HPDE6-E6E7 (cell line): ENCODE measurements around the gene PDGFC.
A peak's percentile ranks its signal among the peaks of the same experiment; 100 is the strongest.

Experiments used
- DNase-seq: peaks from one replicate; pipeline ENCODE4 v3.0.0; 2011; ENCODE audit warnings: missing footprints; ENCODE audit errors: extremely low spot score

The PDGFC gene

DNA sequence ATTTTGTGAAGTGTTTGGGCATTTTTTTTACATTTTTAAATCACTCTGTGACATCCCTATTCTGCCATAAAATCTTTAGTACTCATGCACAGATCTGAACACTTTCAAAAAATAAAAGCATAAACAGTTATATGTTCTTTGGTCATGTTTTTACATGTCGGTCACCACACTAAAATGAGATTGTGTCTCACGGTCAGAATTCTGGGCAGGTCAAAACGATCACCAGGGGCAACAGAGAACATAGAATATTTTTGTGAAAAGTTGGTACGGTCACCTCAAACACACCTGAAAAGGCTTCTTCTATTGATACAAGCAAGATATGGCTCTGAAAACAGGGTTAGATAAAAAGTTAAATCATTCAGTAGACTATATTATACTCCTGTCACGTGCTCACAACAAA lies 189.1 kb downstream of the PDGFC start:
- no peak for DNase-seq

DNA sequence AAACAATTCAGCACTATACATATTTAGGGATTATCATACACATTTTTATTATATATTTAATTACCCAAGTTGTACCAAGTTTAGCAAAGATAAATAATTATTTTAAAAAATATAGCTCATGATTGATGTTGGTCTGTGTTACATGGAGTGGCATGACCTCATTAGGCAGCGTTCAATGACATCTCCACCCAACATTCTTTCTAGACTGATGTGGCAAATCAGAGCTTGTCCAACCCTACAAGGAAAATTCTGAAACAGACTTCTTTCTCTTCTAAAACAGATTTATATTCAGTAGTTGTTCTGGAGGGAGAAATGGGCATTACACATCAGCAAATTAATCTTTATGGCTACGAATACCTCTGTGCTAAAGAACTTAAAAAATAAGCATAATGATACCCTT lies 189.7 kb downstream of the PDGFC start:
- peak; percentile 43 for DNase-seq

DNA sequence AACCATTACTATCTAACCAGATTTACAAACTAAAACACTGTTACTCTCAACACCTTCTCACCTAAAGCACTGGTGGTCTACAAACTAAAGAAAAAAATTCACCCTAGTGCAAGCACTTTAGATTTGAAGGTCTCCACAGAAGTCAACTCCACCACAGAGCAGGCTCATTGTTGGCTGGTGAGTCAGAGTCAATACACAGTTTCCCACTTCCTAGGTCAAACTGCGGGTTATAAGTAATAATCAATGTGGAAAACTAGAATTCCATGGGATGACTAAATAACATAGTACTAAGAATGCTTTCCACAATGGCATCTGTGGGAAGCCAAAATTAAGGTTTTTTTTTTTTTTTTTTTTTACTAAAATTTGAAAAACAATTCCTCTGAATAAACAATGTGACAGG lies 191.8 kb downstream of the PDGFC start:
- no peak for DNase-seq

DNA sequence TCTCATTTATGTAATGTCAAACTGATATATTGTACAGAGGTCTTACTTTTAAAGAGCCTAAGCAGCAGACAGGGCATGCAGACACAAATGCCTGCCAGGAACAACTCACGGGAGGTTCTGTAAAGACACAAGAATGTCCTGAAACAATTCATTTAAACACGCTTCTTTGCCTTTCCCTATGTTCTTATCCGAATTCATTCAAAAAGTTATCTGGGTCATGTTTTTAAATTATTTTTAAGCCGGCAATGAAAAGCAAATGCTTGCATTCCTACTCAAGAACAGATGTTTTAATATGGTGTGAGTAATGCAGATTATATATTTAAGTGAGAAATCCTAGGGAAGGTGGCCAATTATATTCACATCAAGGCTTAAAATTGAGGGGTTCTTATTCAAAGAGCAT lies 192.6 kb downstream of the PDGFC start:
- DNase-seq = no peak

DNA sequence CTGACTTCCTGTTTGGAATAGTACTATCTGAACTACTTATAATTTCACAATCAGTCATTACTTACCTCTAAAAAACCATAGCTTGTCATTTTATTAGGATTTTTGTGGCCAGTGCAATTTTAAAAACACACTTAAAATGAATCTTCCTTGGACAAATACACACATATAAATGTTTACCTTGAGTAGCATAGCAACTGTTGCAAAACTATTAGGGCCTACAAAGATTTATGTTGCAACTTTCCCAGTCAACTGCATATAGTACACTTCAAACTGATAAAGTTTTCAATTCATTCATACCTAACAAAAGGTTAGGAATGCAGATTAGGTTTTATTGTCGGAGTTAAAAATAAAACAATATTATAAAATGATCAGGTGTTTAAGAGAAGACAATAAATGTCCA lies 193.0 kb downstream of the PDGFC start:
- no peak for DNase-seq

DNA sequence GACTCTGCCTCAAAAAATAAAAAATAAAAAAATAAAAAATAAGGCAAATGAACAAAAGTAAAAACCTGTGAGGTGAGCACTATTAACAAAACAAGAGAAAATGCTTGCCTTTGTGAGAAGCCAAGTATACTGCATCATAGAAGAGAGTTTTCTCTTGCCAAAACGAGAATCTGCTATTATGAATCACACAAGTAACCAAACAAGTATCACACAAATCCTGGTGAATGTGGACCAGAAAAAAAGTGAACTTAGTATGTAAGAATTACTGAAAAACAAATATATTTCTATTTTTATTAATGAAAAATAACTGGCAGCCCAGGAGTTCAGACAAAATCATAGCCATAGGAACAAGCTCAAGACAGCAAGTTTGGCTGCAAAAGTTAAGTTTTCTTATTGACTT lies 193.5 kb downstream of the PDGFC start:
- DNase-seq = no peak

DNA sequence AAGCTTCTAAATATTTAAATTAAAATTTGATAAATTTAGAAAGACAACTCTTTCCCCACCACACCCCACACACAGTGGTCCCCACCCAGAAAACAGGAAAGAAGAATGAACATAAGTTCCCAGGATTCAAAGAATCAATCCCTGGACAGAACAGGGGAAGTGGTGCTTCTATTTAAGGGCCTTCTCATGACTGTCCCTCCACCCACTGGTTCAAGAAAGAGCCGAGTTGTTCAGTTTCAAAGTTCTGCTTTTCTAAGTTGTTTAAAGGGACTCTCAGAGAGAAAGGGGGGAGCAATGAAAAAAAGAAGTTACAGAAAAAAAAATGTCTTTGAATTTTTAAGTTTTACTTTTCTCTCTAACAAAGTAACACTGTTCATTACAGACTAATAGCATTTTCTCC lies 195.8 kb downstream of the PDGFC start:
- no peak for DNase-seq

DNA sequence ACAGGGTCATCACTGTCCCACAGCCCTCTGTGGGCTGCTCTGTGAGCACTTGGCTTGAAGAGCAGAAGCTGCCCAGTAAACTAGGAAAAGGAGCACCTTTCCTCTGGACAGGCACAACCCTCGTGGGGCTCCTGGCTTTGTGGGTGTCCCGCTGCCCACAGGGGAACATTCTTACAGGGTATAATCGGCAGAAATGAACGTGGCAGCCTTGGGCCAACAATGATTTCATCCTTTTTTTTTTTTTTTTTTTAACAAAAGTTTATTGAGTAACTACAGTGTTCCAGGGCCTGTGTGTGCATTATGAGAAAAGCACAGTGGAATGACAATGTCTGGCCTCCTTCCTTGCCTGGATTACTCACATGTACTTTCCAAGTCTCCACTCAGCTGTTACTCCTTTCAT lies 197.2 kb downstream of the PDGFC start:
- no peak for DNase-seq

DNA sequence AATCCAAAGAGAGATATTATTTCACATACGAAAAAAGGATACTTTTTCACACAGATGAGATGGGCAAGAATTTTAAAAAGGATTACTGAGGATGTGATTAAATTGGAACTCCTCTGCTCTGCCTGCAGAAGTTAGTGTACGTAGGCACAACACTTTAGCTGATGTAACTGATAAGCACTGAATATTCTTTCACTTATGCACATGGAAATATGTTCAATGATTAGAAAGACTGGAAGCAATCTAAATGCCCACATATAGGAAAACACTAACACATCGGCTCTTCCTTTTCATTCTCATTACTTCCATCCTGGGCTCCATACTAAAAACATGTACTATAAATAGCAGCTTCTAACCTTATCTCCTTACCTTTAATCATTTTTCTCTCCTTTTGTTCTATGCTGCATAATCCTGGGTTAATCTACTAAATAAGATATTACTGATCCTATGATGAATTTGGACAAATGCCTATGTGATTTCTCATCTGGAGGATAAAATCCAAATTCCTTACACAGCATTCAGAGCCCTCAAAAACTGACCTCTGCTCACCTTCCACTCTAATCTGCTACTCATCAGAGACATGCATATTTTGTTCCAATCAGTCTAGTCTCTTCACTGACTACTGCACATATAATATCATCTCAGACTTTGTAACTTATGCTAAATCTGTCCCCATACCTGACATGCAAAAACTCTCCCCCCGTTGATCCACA lies 197.8 kb downstream of the PDGFC start:
- DNase-seq = no peak

DNA sequence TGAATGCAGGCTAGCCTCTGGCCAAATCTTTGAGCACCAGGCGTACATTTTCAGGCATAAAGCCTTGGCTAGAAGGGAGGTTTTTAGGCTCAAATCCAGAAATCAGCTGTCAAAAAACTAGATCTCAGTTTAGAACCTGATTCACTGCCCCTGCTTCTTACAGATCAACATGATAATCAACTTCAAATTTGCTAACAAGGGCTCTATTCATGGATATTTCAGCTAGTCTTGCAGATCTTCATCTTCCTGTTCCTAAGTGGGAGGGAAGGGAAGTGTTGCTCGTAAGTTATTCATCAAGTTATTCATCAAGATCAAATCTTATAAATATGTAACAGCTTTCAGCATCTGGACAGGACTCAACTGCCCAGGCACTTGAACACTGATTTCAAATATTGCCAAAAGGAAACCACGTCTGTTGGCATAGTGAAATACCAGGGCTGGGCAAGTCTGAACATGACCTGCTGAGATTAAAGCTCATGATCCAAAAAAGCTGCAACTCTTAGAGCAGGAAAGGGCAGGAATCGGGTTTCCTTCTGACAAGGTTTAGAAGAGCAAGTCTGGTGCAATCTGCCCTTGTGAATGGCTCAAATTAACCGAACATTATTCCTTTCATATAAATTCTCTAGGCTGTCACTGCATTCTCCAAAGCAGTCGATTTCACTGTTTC lies 200.3 kb downstream of the PDGFC start:
- peak; percentile 62 for DNase-seq

DNA sequence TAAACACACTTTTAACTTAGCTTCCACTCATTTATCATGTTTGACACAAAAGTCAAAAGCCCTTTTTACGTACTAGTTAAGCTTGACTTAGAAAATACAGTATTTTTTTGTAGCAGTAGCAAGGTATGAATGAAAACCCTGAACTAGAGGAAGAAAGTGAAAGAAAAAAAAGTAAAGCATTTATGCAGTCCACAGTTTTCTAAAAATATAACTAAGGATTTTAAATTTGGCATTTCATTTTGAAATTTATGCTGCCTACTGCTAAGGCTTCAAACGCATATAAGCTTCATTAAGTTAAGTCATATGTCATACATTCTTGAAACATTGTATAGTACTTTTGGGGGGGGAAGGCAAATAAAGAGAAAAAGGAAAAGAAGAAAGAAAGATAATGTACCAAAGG lies 201.5 kb downstream of the PDGFC start:
- no peak for DNase-seq

DNA sequence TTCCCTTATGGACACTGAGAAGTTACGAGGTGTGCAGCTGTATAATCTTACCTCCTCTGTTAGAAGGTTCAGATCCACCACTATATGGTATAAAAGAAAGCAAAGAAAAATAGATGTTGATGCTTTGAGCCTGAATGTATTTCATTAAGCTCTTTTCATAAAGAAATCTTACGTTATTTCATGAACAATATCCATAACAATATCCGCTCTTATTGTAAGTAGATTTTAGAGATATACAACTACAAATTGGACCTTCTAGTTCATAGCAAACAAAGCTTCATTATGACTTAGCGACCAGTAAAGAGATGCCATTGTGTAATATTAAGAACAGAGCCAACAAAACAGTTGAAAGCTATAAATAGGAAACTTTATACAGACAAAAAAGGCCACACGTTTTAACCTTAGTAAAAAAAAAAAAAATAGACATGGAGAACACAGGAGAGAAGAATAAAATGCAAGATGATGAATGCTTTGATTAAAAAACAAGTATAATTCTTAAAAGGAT lies 203.6 kb downstream of the PDGFC start:
- DNase-seq = no peak

DNA sequence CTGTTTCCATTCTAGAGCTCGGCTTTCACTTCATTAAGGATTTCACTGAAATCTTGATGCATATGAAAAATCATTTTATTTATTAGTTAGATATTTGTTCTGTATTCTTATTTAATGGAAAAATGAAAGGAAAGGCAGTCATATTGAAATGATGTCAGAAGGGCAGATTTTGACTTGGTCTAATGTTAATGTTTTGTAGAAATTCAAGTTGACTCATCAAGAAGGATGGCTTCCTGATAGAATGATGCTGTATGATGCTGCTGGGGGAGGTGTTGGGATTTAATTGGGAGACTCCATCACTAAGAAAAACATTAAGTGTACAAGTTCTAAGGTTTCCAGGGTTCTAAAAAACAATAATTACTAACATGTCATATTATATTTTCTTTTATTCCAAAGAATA lies 204.8 kb downstream of the PDGFC start:
- no peak for DNase-seq

DNA sequence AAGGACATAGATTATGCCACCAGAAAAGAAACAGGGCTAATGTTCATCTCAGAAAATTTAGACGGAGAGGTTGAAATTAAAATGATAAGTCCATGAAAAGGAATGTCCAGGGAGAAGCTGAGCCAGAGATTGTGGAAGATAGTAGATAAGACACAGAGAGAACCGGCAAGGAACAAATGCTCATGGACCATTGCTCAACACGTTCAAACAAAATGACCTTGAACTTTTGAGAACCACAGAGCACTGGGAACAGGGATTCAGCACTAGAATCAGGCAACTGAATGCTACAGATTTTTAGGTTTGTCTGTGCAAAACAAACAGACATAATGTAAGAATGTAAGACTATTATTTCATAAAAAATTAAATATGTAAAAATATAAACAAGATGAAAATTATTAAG lies 206.3 kb downstream of the PDGFC start:
- no peak for DNase-seq

DNA sequence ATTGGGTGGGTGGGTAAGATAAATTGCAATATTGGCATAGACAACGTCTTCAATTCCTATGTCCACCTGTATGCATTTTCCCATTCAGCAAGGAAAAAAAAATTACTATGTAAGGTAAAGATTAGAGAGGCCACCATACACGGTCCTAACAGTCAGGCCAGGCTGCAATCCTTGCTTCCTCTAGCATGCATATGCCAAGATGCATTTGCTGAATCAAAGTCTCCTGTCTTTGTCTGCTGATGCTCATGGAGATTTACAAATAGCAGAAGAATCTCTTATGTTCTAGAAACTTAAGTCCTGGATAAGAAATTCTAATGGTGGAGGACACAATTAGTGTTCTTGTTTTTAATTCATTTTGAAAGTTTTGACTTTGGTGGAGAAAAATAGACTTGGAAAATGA lies 206.8 kb downstream of the PDGFC start:
- DNase-seq = no peak

DNA sequence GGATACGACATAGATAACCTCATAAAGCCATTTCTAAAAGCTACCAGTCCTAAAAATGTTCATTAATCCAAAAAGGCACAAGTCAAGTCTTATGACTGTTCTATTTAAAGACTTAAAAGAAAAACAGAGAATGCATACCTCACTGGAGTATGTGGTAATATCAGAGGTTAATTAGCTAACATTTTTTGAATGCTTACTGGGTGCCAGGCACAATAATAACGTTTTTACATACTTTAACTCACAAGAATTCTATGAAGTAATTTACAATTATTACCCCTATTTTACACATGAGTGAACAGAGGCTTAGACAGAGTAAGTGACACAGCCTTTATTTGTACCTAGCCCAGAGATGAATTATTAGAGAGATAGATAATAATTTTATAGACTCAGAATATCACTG lies 207.5 kb downstream of the PDGFC start:
- no peak for DNase-seq

DNA sequence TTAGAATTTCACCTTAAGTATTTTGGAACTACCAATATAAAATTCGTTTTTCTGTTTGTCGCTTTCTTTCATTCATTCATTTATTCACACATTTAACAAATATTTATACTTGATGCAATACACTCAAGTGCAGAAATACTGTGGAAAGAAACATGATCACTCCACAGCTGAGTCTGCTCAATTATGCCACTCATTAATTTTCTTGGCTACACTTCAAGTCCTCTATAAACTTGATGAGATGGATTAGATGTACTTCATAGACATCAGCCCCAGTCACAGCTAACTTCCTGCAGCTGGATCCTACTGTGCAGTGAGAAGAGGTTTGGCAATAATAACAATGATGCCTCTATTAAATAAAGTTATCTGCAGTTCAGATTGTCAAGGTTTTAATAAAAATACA lies 208.1 kb downstream of the PDGFC start:
- no peak for DNase-seq

DNA sequence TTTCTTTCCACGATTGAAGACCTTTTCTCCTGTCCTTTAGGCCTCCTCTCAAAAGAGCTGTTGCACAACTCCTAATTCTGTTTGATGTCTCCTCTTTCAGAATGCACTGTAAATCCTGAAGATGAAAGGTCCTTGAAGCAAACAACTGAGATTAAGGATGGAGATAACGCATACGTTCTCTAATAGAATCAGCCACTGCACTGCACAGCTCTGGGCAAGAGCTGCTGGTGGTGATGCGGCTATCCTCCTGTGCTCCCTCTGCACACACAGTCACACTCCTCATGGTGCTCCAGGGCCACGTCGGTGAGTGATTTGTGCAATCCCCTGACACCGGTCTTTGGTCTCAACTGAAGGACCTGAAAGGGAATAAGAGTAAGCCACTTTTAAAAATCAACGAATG lies 208.7 kb downstream of the PDGFC start:
- no peak for DNase-seq

DNA sequence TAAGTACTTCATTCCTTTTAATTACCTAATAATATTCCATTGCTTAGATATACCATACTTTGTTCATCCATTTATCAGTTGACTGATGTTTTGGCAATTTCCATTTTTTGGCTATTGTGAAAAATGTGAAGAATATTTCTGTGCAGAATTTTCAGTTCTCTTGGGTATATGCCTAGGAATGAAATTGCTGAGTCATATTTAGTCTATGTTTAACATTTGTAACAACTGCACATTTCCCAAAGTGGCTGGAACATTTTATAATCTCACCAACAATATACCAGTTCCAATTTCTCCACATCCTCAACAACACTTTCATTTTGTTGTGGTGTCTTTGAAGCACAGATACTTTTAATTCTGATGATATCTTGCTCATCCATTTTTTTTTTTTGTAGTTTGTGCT lies 215.5 kb downstream of the PDGFC start:
- DNase-seq = no peak

DNA sequence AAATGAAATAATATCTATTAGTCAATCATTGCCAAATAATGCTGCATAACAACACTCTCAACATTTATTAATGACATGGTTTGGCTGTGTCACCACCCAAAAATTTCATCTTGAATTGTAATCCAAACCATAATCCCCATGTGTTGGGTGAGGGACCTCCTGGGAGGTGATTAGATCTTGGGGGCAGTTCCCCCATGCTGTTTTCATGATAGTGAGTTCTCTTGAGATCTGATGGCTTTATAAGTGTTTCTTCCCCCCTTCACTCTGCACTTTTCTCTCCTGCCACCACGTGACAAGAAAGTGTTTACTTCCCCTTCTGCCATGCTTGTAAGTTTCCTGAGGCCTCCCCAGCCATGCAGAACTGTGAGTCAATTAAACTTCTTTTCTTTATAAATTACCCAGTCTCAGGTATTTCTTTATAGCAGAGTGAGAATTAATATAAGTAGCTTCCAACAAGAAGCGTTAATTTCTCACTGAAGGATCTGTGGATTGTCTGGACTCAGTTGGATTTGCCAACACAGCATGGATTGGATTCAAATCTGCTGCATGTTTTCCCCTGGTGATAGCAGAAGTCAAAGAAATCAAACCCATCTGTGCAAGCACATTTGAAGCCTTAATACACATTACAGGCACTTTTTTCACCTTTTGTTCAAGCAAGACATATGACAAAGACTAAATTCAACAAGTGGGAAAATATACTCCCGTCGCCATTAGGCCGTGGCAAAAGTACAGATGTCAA lies 216.6 kb downstream of the PDGFC start:
- DNase-seq = no peak

DNA sequence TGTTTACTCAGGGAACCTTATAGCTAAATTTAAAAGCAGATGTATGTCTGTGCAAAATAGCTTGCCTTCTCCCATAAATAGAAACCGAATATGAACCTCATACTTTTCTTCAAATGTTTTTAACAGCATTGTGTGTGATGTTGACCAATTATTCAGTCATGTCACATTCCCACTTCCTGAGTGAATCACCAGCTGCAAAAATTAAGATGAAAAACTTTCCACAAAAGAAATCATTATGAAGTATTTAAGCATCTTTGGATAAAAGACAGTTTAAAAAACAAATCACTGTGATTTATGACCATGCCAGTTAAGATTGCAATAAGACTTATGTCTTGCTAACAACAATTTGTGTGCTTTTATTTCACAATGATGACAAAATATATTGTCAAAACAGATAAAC lies 220.1 kb downstream of the PDGFC start:
- DNase-seq = no peak

DNA sequence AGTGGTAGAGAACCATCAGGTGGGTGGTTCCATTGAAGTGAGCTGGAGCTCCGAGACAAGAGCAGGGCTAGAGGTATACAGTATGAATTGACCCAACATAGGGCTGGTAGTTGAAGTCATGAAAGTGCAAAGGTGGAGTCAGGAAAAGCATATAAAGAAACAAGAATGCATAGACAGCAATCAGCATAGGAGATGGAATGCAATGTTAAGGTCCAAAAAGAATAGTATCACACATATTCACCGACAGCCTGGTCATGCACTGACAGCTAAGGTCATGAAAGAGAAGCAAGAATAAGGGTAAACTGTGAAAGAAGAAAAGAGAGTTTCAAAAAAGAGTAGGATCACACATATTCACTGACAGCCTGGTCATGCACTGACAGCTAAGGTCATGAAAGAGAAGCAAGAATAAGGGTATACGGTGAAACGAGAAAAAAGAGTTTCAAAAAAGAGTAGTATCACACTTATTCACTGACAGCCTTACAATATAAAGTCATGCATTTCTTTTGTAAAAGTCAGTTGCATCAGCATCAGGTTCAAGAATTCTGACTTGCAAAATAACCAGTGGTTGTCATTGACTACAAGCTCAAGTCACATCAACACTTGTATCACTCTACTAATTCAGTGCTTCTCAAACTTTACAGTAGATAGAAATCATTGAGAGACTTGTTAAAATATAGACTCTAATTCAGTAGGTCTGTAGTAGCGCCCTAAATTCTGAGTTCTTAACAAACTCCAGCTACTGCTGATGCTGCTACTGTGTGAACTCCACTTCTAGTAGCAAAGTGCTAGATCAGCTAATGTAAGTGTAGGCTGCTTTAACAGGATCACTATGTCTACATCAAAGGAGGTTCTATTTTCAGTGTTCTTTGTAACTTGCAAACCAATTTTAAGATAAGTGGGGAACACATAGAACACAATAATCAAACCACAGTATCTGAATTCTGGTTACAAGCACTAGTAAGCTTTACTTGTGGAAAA lies 221.9 kb downstream of the PDGFC start:
- no peak for DNase-seq
